Stimulated activated memory B cell treated with anti-CD40 and anti-IgM and Interleukin-4, amounts not matched to agents 10 μg/mL and 1 μg/mL and 100 μg/mL, for 72 hours (primary cell): ENCODE data around the gene GAD1.

Experiments
- ATAC-seq: fragments of 150-1000 bp; cut with Tn5 transposase; 2 replicates; pipeline ENCODE4 v1.10.0; 2021
- H3K27ac Mint-ChIP-seq: one replicate; pipeline ENCODE4 v1.8.0; 2022; ENCODE audit warnings: mild to moderate bottlenecking, mixed read lengths
- H3K27me3 Mint-ChIP-seq: one replicate; pipeline ENCODE4 v1.8.0; 2022; ENCODE audit warnings: mixed read lengths
- H3K36me3 Mint-ChIP-seq: one replicate; pipeline ENCODE4 v1.8.0; 2022; ENCODE audit warnings: mixed read lengths
- H3K4me1 Mint-ChIP-seq: one replicate; pipeline ENCODE4 v1.8.0; 2022; ENCODE audit warnings: mixed read lengths
- H3K4me3 Mint-ChIP-seq: one replicate; pipeline ENCODE4 v1.8.0; 2022; ENCODE audit warnings: mild to moderate bottlenecking, moderate library complexity, mixed read lengths
- H3K9me3 Mint-ChIP-seq: one replicate; pipeline ENCODE4 v1.8.0; 2022; ENCODE audit warnings: mixed read lengths

GAD1 gene

DNA sequence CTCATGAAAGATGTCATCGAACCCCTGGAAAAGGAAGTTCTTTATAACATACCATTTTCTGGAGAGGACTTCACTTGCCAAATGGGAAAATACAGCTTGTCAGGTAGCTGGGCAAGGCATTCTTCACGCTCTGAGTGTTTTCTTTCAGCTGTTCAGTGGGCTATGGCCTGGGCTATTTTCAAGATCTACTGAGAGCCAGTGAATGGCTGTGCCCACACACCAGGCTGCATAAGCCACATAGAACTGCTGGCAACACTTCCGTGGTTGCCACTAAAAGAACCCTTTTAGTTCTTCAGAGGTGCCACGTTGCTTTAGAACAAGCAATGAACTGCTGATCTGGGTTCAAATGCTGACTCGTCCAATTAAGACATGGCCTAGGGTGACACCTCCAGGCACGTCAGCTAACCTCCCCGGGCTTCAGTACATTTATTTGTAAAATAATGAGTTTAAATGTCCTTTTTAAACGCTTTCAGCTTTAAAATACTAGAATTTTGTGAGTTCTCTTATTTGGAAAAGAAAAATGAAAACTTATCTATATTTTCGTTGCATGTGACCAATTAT lies 75.8 kb downstream of the GAD1 start:
- H3K27ac Mint-ChIP-seq: no peak overlapping the region
- no peak overlapping the region for H3K4me3 Mint-ChIP-seq
- no peak for ATAC-seq
- no peaks in the 10 kb centered on the region for H3K9me3 Mint-ChIP-seq
- H3K27me3 Mint-ChIP-seq: peaks cover 9% of the 10 kb centered on the region
- H3K36me3 Mint-ChIP-seq: no peaks in the 10 kb centered on the region
- no peaks in the 10 kb centered on the region for H3K4me1 Mint-ChIP-seq

DNA sequence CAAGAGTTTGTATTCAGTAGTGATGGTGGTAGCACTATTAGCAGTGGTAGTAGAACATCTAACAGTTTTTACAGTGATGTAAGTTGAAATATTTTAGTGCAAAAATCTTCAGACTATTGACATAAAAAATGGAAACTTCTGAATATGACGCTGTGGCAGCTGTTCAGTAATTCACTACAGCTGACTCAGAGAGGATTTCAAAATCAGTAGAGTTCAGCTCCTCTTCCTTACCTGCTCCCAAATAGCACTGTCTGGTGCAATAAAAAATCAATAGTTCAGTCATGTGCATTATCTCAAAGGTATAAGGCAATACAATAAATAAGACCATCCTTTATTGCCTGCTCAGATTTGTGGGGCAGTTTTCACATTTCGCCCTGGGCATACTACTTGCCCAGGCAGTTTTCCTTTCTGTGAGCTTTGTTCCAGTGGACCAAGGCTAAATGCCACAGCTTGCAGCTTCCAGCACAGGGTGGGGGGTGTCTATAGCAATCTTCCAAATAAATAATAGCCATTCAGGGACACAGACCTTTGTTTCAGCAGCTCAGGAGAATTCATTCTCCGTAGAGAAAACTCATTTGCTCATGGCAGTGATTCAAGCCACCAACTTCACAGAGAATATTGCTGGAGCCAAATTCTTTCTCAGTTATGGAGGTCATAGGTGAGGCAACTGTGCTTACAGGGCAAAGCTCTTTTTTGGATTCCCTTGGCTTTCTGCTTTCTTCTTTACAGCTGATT lies 78.5 kb downstream of the GAD1 start:
- Mint-ChIP-seq H3K27me3 (peaks cover 10% of the 10 kb centered on the region), H3K27ac (no peak overlapping the region)
- no peak for ATAC-seq

GRCh38 chr2:170896622-170897021 lies 79.9 kb downstream of the GAD1 start:
- H3K27me3 Mint-ChIP-seq: peaks cover 8% of the 10 kb centered on the region
- no peak overlapping the region for H3K4me3 Mint-ChIP-seq
- no peaks in the 10 kb centered on the region for H3K9me3 Mint-ChIP-seq
- H3K27ac Mint-ChIP-seq: no peak overlapping the region
- no peaks in the 10 kb centered on the region for H3K4me1 Mint-ChIP-seq
- H3K36me3 Mint-ChIP-seq: no peaks in the 10 kb centered on the region
- ATAC-seq: no peak

More for the DNA sequence above, 78.5 kb downstream of the GAD1 start:
- H3K4me1 Mint-ChIP-seq: no peaks in the 10 kb centered on the region
- H3K9me3 Mint-ChIP-seq: no peaks in the 10 kb centered on the region
- no peaks in the 10 kb centered on the region for H3K36me3 Mint-ChIP-seq
- H3K4me3 Mint-ChIP-seq: no peak overlapping the region

GRCh38 chr2:170897108-170897507 lies 80.4 kb downstream of the GAD1 start:
- H3K9me3 Mint-ChIP-seq: no peaks in the 10 kb centered on the region
- peaks cover 8% of the 10 kb centered on the region for H3K27me3 Mint-ChIP-seq
- ATAC-seq: no peak
- H3K4me1 Mint-ChIP-seq: no peaks in the 10 kb centered on the region
- H3K4me3 Mint-ChIP-seq: no peak overlapping the region
- no peaks in the 10 kb centered on the region for H3K36me3 Mint-ChIP-seq
- no peak overlapping the region for H3K27ac Mint-ChIP-seq

- Mint-ChIP-seq H3K27ac (no peak overlapping the region), H3K36me3 (no peaks in the 10 kb centered on the region), H3K27me3 (no peaks in the 10 kb centered on the region), H3K4me3 (no peak overlapping the region), H3K4me1 (no peaks in the 10 kb centered on the region), H3K9me3 (peaks cover 13% of the 10 kb centered on the region)
- no peak for ATAC-seq
Measured at GRCh38 chr2:170905864-170906263, 89.2 kb downstream of the GAD1 start.
